HG03342 (cell line): ENCODE results near the gene CNR1.
"Not testable (repeated sequence)": the region's sequence is repeated elsewhere in the genome, so short reads cannot be mapped to it uniquely, and the experiment has no call there.

ENCODE experiments used
- ATAC-seq: cut with Tn5 transposase; IDR thresholded peaks from one replicate; pipeline ENCODE4 v1.9.1; 2021; ENCODE audit warnings: mild to moderate bottlenecking, moderate library complexity; ENCODE audit not compliant: unreplicated experiment

The CNR1 gene

GRCh38 chr6:88165844-88166492 is at the start of gene CNR1:
Gene CNR1, minus strand, starts transcription at chr6:88166347. Its CDS starts 21,073 bp downstream, at chr6:88145274.
- peak; percentile 50 for ATAC-seq

- ATAC-seq, result no peak
Observed at GRCh38 chr6:88211446-88211845, 45.3 kb upstream of the CNR1 start.

- no peak for ATAC-seq
Observed at GRCh38 chr6:88209301-88209700, 43.2 kb upstream of the CNR1 start.

- no peak for ATAC-seq
Observed at GRCh38 chr6:88208726-88209125, 42.6 kb upstream of the CNR1 start.

- not testable (repeated sequence) for ATAC-seq
Observed at GRCh38 chr6:88201734-88202133, 35.6 kb upstream of the CNR1 start.

- ATAC-seq, result no peak
Observed at GRCh38 chr6:88184921-88185320, 18.8 kb upstream of the CNR1 start.

GRCh38 chr6:88183471-88183870 is 17.3 kb upstream of the CNR1 start:
- ATAC-seq, result no peak

- peak; percentile 69 for ATAC-seq
Observed at GRCh38 chr6:88179692-88180091, 13.5 kb upstream of the CNR1 start.

GRCh38 chr6:88177961-88178464 is 11.9 kb upstream of the CNR1 start:
- peak; percentile 57 for ATAC-seq

GRCh38 chr6:88174906-88175305 is 8.8 kb upstream of the CNR1 start:
- ATAC-seq, result no peak

GRCh38 chr6:88171312-88171711 is 5.2 kb upstream of the CNR1 start:
- ATAC-seq, result no peak

- ATAC-seq, result no peak
Observed at GRCh38 chr6:88168362-88168761, 2.2 kb upstream of the CNR1 start.

- ATAC-seq, result peak; percentile 15
Observed at GRCh38 chr6:88167352-88167937, 1.3 kb upstream of the CNR1 start.

- ATAC-seq, result peak; percentile 37
Observed at GRCh38 chr6:88166493-88167351, 575 bp upstream of the CNR1 start.

GRCh38 chr6:88165087-88165843 is 882 bp downstream of the CNR1 start:
- peak; percentile 3 for ATAC-seq

- ATAC-seq, result no peak
Observed at GRCh38 chr6:88164061-88164460, 2.1 kb downstream of the CNR1 start.

- no peak for ATAC-seq
Observed at GRCh38 chr6:88163616-88164015, 2.5 kb downstream of the CNR1 start.

GRCh38 chr6:88161940-88162339 is 4.2 kb downstream of the CNR1 start:
- no peak for ATAC-seq

GRCh38 chr6:88157106-88157505 is 9.0 kb downstream of the CNR1 start:
- ATAC-seq, result no peak

- ATAC-seq, result no peak
Observed at GRCh38 chr6:88145298-88145963, 20.7 kb downstream of the CNR1 start.
